Esophagus muscularis mucosa (tissue), 4 donors: ENCODE data around the gene KIAA0513. TPM values are rescaled to one million over a fixed set of nuclear protein-coding genes. Genes with fewer than 3 reads are reported as not detected.

Experiments
- DNase-seq: peaks from one replicate; pipeline ENCODE4 v3.0.0-alpha.2; 2017; ENCODE audit errors: extremely low spot score
- H3K27ac ChIP-seq, 4 donors: fragments of 200-600 bp; sonication (generic); replicated peaks in 1 of 4; 1 replicate in 3 of 4; 2 replicates in 1 of 4; pipeline ENCODE4 v1.5.1; 2016 to 2019; ENCODE audit warnings: mild to moderate bottlenecking in 1 of 4
- H3K27me3 ChIP-seq, 4 donors: fragments of 200-600 bp; sonication (generic); one replicate each; pipeline versions ENCODE4 v1.5.1 to v1.6.0; 2016 to 2019
- H3K36me3 ChIP-seq, 4 donors: fragments of 200-600 bp; sonication (generic); one replicate each; pipeline ENCODE4 v1.5.1; 2016 to 2019
- H3K4me1 ChIP-seq, 4 donors: fragments of 200-600 bp; sonication (generic); one replicate each; pipeline ENCODE4 v1.5.1; 2016 to 2019
- H3K4me3 ChIP-seq, 4 donors: fragments of 200-600 bp; sonication (generic); 1 replicate in 2 of 4; 2 replicates in 2 of 4; pipeline ENCODE4 v1.5.1; 2016 to 2019; ENCODE audit warnings: mild to moderate bottlenecking in 4 of 4, moderate library complexity in 1 of 4
- H3K9me3 ChIP-seq, 4 donors: fragments of 200-600 bp; sonication (generic); 1 replicate in 3 of 4; 2 replicates in 1 of 4; pipeline ENCODE4 v1.5.1; 2016 to 2019
- CTCF ChIP-seq, 3 experiments: fragments of 200-600 bp in 2 of 3; fragments of 450-650 bp in 1 of 3; sonication (generic) in 2 of 3; IDR thresholded peaks; one replicate each; pipeline ENCODE4 v1.5.1; 2017 to 2019; ENCODE audit warnings: antibody characterized with exemption in 3 of 3, mild to moderate bottlenecking in 2 of 3, moderate library complexity in 1 of 3
- EP300 ChIP-seq: sonication (generic); formaldehyde crosslinking; IDR thresholded peaks from one replicate; pipeline ENCODE4 v1.6.1; 2017; ENCODE audit warnings: antibody characterized with exemption
- POLR2A ChIP-seq: fragments of 450-650 bp; IDR thresholded peaks from one replicate; pipeline ENCODE4 v1.6.1; 2017; ENCODE audit warnings: antibody characterized with exemption, moderate library complexity, mild to moderate bottlenecking, low read depth
- POLR2AphosphoS5 ChIP-seq, 2 donors: sonication (generic); formaldehyde crosslinking; IDR thresholded peaks; one replicate each; pipeline ENCODE4 v1.6.1; 2017; ENCODE audit warnings: antibody characterized with exemption in 2 of 2
- WGBS: methylation state at CpG from one replicate; pipeline ENCODE4 v1.1.5; 2018; 5-methylcytosine and 5-hydroxymethylcytosine counted together
- intact Hi-C: fragments of 100-400 bp; cut with DNase I; formaldehyde crosslinking; loops from one replicate; pipeline ENCODE4 v1.15.1; 2023
- total RNA-seq, 4 donors: library from RNA; depleted of rRNA; stranded (reverse); fragments of >200 nt; gene quantifications; one replicate each; pipeline versions ENCODE4 v1.1.0 to v1.2.1, GENCODE V29; 2016

Gene KIAA0513
- total RNA-seq, 4 donors from 2014 or later: 16.4 to 28.8 (median 23.4) TPM

- TF ChIP-seq POLR2A: no peak
- no peak for DNase-seq
- peaks cover 31 to 61% (median 53%) of the 10 kb centered on the region in 4 donors for H3K4me1 ChIP-seq
- 95% methylated on average over 9 of the region's 9 CpGs for WGBS
- H3K9me3 ChIP-seq: no peaks in the 10 kb centered on the region
- no peak overlapping the region for H3K27ac ChIP-seq
- intact Hi-C loops: no loop called here
- no peak overlapping the region for H3K4me3 ChIP-seq
- H3K27me3 ChIP-seq: no peaks in the 10 kb centered on the region
- peaks cover 39 to 94% (median 72%) of the 10 kb centered on the region in 4 donors for H3K36me3 ChIP-seq
Observed at GRCh38 chr16:84990782-84991181, 36.8 kb upstream of the KIAA0513 start.

- Histone ChIP-seq H3K4me1 (peaks cover 27 to 59% (median 58%) of the 10 kb centered on the region in 4 donors), H3K36me3 (peaks cover 34 to 75% (median 54%) of the 10 kb centered on the region in 4 donors), H3K27me3 (no peaks in the 10 kb centered on the region), H3K4me3 (no peak overlapping the region), H3K27ac (peak overlapping the region; percentile 76 to 90 (median 82)), H3K9me3 (no peaks in the 10 kb centered on the region)
- TF ChIP-seq POLR2A (no peak), EP300 (no peak), CTCF (IDR thresholded peaks at IDR 0.05) (no peak), POLR2AphosphoS5 (IDR thresholded peaks at IDR 0.05) (no peak)
- no peak for DNase-seq
- 72% methylated on average over 3 of the region's 3 CpGs for WGBS
- intact Hi-C loops: no loop called here
Observed at GRCh38 chr16:84992717-84993075, 34.9 kb upstream of the KIAA0513 start.

DNA sequence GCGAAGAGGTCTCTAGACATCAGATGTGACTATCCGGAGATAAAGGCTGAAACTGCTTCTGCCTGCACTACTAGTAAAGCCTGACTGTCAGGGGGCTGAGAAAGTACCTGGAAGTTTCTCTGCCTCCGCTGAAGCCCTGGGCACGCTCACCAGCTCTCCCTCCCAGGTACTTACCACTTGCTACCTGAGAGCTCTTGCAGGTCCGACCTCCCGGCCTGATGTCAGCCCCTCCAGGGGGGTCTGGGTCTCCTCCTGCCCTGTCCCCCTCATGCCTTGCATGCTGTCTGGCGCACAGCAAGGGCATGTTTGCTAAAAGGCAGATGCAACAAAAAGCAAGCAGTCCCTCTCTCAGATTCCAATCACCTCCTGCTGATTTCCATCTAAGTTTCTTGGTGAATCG, 33.7 kb upstream of the KIAA0513 start:
- Histone ChIP-seq H3K36me3 (peaks cover 22 to 63% (median 42%) of the 10 kb centered on the region in 4 donors), H3K9me3 (no peaks in the 10 kb centered on the region), H3K4me3 (no peak overlapping the region), H3K4me1 (peaks cover 33 to 71% (median 69%) of the 10 kb centered on the region in 4 donors), H3K27ac (peak overlapping the region; percentile 76 to 90 (median 82)), H3K27me3 (no peaks in the 10 kb centered on the region)
- intact Hi-C loops: no loop called here
- WGBS: 95% methylated on average over 6 of the region's 8 CpGs
- no peak for DNase-seq
- no peak for TF ChIP-seq POLR2AphosphoS5 (IDR thresholded peaks at IDR 0.05)
- no peak for TF ChIP-seq EP300
- TF ChIP-seq CTCF (IDR thresholded peaks at IDR 0.05): no peak
- TF ChIP-seq POLR2A: no peak

GRCh38 chr16:84995663-84996062, 31.9 kb upstream of the KIAA0513 start:
- Histone ChIP-seq H3K27me3 (no peaks in the 10 kb centered on the region), H3K4me1 (peaks cover 49 to 88% (median 87%) of the 10 kb centered on the region in 4 donors), H3K27ac (peak overlapping the region; percentile 76 to 90 (median 82)), H3K36me3 (peaks cover 5 to 46% (median 25%) of the 10 kb centered on the region in 4 donors), H3K4me3 (no peak overlapping the region), H3K9me3 (no peaks in the 10 kb centered on the region)
- intact Hi-C loops: no loop called here
- no peak for TF ChIP-seq EP300
- no peak for TF ChIP-seq CTCF (IDR thresholded peaks at IDR 0.05)
- no peak for TF ChIP-seq POLR2A
- no peak for TF ChIP-seq POLR2AphosphoS5 (IDR thresholded peaks at IDR 0.05)
- WGBS: 84% methylated on average over 8 of the region's 8 CpGs
- no peak for DNase-seq

DNA sequence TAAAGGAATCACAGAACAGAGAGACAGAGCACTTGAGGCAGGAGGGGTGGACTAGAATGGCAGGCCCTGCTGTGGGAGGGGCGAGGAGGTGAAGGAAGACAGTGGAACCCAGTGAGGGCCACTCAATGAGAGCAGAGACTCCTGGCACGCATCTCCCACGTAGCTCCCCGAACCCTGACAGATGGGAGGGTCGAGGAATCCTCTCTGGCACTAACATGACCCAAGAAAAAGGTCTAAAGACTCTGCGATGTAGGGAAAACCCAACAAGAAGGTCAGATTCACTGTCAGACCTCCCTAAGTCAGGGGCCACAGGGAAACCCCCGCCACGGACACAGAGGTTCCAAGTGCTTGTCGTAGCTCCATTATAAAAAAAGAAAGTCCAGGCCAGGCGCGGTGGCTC, 31.2 kb upstream of the KIAA0513 start:
- no peak for DNase-seq
- no peak for TF ChIP-seq POLR2A
- TF ChIP-seq POLR2AphosphoS5 (IDR thresholded peaks at IDR 0.05): no peak
- no peak for TF ChIP-seq CTCF (IDR thresholded peaks at IDR 0.05)
- no peak for TF ChIP-seq EP300
- intact Hi-C loops: no loop called here
- peaks cover 56 to 94% (median 91%) of the 10 kb centered on the region in 4 donors for H3K4me1 ChIP-seq
- H3K36me3 ChIP-seq: peaks cover 5 to 40% (median 18%) of the 10 kb centered on the region in 4 donors
- H3K27me3 ChIP-seq: no peaks in the 10 kb centered on the region
- WGBS: 93% methylated on average over 8 of the region's 11 CpGs
- H3K27ac ChIP-seq: peak overlapping the region; percentile 76 to 90 (median 82)
- H3K4me3 ChIP-seq: no peak overlapping the region
- H3K9me3 ChIP-seq: no peaks in the 10 kb centered on the region
